COLO829 (cell line): ENCODE results near the gene ANKRD23.
"Not testable (repeated sequence)": the region's sequence is repeated elsewhere in the genome, so short reads cannot be mapped to it uniquely, and the experiment has no call there.

ENCODE experiments used
- DNase-seq: peaks from one replicate; pipeline ENCODE4 v3.0.0; 2012; ENCODE audit warnings: low spot score

ANKRD23 gene

DNA sequence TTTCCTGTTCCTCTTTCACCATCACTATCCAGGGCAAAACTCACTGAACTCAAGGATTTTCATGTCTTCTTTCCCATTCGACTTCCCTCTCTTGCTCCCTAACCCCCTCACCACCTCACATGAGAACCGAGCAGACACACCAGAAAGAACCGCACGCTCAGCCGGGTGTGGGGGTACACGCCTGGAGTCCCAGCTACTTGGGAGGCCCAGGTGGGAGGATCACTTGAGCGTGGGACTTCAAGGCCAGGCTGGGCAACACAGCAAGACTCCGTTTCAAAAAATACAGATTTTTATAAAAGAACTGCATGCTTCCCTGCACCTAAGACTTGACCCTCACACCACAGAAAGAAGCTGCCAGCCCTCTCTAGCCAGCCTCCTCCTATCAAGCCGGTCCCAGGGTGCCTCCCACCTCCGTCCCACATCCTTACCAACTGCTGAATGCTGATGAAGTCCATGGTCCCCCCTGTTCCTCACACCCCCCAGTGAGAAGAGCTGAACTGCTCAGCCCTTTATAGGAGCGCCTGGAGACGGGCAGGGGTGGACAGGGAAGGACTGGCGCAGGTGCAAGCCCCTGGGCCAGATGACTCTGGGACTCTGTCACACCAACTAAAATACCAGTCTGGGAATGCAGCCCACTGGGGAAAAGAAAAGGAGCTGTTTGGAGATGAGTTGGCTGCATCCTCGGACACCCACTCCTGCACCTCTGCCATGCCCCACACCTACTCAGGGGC lies at the start of gene ANKRD23:
TSS of gene ANKRD23 (minus strand) at position 484 of the 731 bp plus-strand sequence. CDS start at position 455, 29 bp downstream.
- DNase-seq: no peak

DNA sequence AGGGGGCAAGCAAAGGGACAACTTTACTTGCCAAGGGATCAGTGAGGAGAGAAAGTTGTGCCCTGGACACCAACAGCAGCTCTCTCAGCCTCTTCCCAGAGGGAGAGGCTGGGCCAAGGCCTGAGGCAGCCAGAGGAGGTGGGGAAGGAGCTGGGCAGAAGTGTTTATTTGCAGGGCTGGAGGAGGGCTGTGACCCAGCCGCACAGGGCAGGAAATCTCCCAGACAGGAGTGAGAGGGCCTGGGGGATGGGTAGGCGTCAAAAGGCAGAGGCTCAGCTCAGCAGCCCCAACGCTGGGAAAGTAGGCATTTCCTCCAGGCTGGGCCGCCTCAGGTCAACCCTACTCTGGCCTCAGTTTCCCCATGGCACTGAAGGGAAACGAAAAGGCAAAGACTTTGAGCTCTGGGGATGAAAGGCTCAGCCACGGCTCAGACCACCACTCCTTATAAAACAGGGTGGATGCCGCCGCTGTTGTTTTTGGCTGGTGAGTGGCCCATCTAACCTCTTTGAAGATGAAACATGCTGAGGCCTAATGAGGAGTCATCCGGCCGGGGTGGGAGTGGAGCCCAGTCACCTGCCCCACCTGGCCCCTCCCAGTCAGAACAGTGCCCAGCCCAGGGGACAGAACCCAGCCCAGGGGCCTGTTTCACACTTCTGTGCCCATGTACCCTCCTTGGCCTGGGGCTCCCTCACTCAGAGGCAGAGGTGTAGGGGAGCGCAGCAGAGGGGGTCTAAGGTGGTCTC lies 47.9 kb upstream of the ANKRD23 start:
- DNase-seq: no peak

GRCh38 chr2:96890726-96891385 lies 47.0 kb upstream of the ANKRD23 start:
- no peak for DNase-seq

- DNase-seq: no peak
Measured at GRCh38 chr2:96890252-96890651, 46.4 kb upstream of the ANKRD23 start.

GRCh38 chr2:96889502-96889901 lies 45.7 kb upstream of the ANKRD23 start:
- DNase-seq: not testable (repeated sequence)

DNA sequence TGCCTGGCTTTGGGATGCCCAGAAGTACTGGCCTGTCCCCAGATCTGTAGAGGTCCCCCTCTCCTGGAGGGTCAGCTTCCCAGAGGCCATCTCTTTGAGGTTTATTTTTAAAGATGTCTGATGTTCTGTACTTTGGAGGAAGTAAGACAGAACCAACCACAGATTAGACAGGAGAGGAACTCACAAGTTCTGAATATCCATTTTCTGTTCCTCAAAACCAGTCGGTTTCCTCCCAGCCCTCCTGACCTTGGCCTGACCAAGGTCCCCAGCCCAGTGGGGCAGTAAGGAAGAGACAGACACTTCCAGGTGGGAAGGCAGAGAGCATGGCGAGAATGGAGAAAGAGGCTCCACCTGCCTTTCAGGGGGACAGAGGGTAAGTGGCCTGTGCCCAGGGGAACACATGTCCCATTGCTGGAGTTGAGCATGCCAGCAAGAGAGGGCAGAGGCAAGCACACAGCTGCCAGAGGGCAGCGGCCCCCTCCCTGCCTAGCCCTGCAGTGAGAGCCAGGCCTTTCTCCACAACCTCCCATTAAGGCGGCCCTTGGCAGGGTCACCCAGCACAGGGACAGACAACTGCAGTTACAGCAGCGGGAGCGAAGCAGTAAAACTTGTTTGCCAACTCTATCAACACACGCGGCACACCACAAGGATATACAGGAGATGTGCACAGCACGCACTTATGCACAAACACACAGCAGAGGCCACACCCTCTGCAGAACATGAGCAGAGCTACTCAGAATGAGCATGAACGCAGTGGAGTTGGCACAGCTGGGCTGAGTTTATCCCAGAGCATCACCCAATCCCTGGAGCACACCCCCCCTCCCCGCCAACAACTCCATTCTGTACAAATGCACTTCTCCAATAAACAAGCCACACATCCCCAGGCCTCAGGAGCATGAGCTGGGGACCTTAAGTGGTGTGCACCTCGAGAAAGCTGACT lies 44.5 kb upstream of the ANKRD23 start:
- no peak for DNase-seq

GRCh38 chr2:96887493-96888012 lies 43.7 kb upstream of the ANKRD23 start:
- DNase-seq: no peak

GRCh38 chr2:96885432-96886347 lies 41.9 kb upstream of the ANKRD23 start:
- DNase-seq: no peak

DNA sequence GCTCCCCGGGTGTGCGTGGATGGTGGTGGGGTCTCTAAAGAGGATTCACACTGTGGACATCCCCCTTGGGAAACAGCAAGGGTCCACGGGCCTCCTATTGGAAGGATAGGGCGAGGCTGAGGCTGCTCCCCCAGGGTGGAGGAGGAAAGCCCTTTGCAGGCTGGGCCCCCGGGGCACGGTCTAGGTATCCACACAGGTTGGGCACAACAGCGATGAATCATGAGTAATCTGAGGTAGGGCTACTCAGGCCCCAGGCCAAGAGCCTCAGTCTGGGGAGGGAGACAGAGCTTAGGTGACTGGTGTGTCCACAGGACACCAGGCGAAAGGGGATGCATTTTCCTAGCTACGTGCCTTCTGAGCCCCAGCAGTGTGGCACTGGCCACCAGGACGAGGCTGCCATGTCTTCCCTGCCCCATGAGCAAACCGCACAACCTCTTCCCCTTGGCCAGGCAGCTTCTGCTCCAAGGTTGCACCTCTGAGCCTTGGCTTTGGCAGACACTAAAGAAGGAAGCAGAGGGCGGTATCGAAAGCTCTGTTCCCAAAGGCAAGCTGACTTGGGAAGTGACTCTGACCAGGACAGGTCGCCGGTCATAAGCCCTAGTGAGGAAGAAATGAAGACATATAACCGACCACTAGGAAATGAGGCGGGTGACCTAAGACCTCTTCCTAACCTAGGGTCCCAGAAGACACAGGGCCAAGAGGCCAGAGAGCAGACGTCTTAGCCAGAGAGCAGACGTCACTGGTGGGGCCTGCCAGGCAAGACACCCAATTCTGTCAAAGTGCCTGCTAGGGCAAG lies 40.7 kb upstream of the ANKRD23 start:
- DNase-seq: no peak

GRCh38 chr2:96883306-96883705 lies 39.5 kb upstream of the ANKRD23 start:
- no peak for DNase-seq

DNA sequence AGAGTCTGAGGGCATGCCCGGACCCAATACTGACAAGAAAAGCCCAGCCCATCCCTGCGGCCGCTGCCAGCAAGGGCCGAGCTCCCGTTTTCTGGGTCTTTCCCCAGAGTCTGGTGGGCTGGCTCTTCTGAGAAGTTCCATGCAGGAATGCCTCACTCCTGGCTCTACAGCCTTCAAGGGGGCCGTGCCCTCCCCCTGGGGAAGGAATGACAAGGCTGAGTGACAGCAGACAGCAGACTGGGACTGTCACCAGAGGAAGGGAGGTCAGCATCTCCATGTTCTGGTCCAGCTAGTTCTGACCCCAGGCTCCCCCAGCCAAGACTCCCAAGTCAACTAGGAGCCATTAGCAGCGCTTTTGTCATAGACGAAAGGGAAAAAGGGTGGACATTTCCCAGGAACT lies 39.1 kb upstream of the ANKRD23 start:
- no peak for DNase-seq

DNA sequence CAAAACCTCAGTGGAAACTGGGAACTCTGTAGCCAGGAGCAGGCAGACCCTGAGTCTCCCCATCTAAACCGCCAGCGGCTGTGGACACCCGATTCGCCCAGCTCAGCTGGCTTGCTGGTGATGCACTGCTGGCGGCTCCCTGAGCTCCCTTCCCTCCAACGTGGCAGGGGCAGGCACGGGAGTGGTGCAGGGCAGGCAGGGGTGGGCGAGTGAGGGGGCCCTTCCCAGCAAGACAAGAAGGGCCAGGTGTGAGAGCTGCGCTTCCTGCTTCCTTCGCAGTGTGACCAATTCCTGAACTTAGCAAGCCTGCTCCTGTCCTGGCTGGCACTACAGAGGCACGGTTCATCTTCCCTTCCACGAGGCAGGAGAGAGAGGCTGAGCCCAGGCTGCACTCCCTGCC lies 38.4 kb upstream of the ANKRD23 start:
- DNase-seq: no peak

GRCh38 chr2:96881349-96882195 lies 37.8 kb upstream of the ANKRD23 start:
- DNase-seq: no peak

DNA sequence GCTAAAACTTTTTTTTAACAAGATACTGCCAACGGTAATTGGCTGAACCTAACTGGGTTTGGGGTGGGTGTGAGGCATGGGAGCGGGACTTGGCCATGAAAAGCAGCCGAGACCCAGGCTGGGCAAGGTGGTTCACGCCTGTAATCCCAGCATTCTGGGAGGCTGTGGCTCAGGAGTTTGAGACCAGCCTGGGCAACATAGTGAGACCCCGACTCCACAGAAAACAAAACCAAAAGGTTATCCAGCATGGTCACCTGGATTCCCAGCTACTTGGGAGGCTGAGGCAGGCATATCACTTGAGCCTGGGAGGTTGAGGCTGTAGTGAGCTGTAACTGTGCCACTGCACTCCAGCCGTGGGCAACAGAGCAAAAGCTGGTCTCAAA lies 37.1 kb upstream of the ANKRD23 start:
- no peak for DNase-seq

DNA sequence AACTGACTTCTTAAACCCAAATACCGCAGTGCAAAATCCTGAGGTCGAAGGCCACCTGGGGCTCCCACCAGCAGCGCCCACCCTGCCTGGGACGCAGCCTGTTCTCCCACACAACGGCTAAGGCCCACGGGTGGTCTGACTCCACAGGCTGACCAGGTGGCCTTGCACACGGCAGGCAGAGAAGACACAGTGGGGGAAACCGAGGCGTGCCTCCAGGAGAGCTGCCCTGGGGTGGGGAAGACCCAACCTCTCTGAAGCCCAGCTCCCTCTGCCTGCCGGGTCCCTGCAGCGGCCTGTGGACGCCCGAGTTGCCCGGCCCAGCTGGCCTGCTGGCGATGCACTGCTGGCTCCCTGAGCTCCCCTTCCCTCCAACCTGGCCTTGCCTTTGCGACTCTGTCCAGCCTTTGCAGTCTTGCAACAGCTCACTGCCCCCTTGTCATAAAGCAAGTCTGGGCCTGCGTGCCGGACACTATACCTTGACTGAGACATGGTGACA lies 35.8 kb upstream of the ANKRD23 start:
- DNase-seq: no peak

GRCh38 chr2:96878796-96879544 lies 35.1 kb upstream of the ANKRD23 start:
- no peak for DNase-seq

DNA sequence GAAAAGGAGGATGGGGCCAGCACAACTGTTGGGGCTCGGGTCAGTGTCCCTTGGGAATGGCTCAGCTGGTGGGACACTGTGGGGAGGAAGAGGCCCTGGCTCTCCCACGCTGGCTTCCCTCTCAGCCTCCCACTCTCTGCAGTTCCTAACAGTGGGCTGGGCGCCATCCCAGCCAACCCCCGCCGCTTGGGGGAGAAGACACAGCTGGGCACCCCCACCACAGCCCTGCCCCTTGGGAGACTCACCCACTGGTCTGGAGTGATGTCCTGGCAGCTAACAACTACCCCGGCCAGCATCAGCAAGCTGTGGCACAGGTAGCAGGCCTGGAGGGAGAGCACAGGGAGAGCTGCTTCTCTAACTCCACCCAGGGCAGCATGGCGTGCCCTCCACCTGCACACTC lies 34.4 kb upstream of the ANKRD23 start:
- no peak for DNase-seq

DNA sequence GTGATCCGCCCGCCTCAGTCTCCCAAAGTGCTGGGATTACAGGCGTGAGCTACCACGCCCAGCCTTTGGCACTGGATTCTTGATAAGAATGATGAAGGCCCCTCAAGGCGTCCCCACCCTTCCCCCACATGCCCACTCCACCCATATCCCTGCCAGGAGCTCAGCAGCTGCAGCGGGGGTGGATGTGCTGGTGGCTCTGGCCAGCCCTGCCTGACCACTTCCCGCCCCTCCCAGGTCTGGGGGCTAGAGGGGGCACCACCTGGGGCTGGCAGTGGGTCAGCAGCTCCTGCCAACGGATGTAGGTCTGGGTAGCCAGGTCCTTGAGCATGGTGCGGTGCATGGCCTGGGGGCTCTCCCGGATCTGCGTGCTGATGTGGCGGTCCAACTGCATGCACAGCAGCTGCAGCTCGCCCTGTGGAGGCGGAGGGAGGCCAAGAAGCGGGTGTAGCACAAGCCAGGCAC lies 33.8 kb upstream of the ANKRD23 start:
- no peak for DNase-seq
